Neuronal stem cell (in vitro differentiated cells): ENCODE data around the gene CFAP57.

Source experiments
- DNase-seq: peaks from one replicate; pipeline ENCODE4 v3.0.0-alpha.2; 2013; ENCODE audit warnings: low spot score
- H2AFZ ChIP-seq: one replicate; pipeline ENCODE4 v1.6.1; 2013; ENCODE audit warnings: mild to moderate bottlenecking, low read length, inconsistent platforms
- H2AK5ac ChIP-seq: 2 replicates; pipeline ENCODE4 v1.6.1; 2013; ENCODE audit warnings: low read depth, mild to moderate bottlenecking, inconsistent platforms, low read length, moderate library complexity, mixed read lengths
- H2BK120ac ChIP-seq: 2 replicates; pipeline ENCODE4 v1.6.1; 2013; ENCODE audit warnings: low read depth, mild to moderate bottlenecking, inconsistent platforms, low read length, moderate library complexity, mixed read lengths
- H2BK12ac ChIP-seq: one replicate; pipeline ENCODE4 v1.6.1; 2013; ENCODE audit warnings: low read length, inconsistent platforms
- H2BK15ac ChIP-seq: 2 replicates; pipeline ENCODE4 v1.6.1; 2013; ENCODE audit warnings: mild to moderate bottlenecking, low read length, inconsistent platforms, mixed read lengths
- H2BK5ac ChIP-seq: one replicate; pipeline ENCODE4 v1.6.1; 2013; ENCODE audit warnings: inconsistent platforms, mild to moderate bottlenecking, low read length, moderate library complexity
- H3K14ac ChIP-seq: one replicate; pipeline ENCODE4 v1.6.1; 2013; ENCODE audit warnings: low read length, inconsistent platforms
- H3K18ac ChIP-seq: 2 replicates; pipeline ENCODE4 v1.6.1; 2013; ENCODE audit warnings: low read length, inconsistent platforms
- H3K23ac ChIP-seq: 2 replicates; pipeline ENCODE4 v1.6.1; 2013; ENCODE audit warnings: low read depth, mild to moderate bottlenecking, mixed read lengths, low read length, inconsistent platforms; ENCODE audit not compliant: poor library complexity
- H3K27ac ChIP-seq: replicated peaks from 3 replicates; pipeline ENCODE4 v1.5.1; 2013; ENCODE audit warnings: low read length, inconsistent platforms
- H3K27me3 ChIP-seq, 3 experiments: 2 replicates each; pipeline ENCODE4 v1.6.1; 2013; ENCODE audit warnings: low read length in 3 of 3, mild to moderate bottlenecking in 2 of 3, inconsistent platforms in 1 of 3, low read depth in 1 of 3, mixed read lengths in 1 of 3, moderate library complexity in 1 of 3; ENCODE audit not compliant: control insufficient read depth in 3 of 3, insufficient read depth in 3 of 3
- H3K36me3 ChIP-seq, 2 donors: replicated peaks in 1 of 2; 2 replicates each; pipeline ENCODE4 v1.6.1; 2013; ENCODE audit warnings: low read length in 2 of 2; ENCODE audit not compliant: control insufficient read depth in 2 of 2, insufficient read depth in 2 of 2
- H3K4ac ChIP-seq: 2 replicates; pipeline ENCODE4 v1.6.1; 2013; ENCODE audit warnings: inconsistent platforms, mild to moderate bottlenecking, low read length, moderate library complexity
- H3K4me1 ChIP-seq, 2 donors: 1 replicate in 1 of 2; 2 replicates in 1 of 2; pipeline ENCODE4 v1.6.1; 2013; ENCODE audit warnings: low read length in 2 of 2, low read depth in 1 of 2; ENCODE audit not compliant: control insufficient read depth in 2 of 2, insufficient read depth in 1 of 2
- H3K4me2 ChIP-seq: one replicate; pipeline ENCODE4 v1.6.1; 2013; ENCODE audit warnings: mild to moderate bottlenecking, low read length, inconsistent platforms; ENCODE audit not compliant: insufficient read depth, poor library complexity, severe bottlenecking
- H3K4me3 ChIP-seq, 2 donors: 2 replicates each; pipeline ENCODE4 v1.5.1; 2013; ENCODE audit warnings: low read length in 2 of 2, mild to moderate bottlenecking in 2 of 2, inconsistent platforms in 1 of 2, moderate library complexity in 1 of 2
- H3K79me1 ChIP-seq: one replicate; pipeline ENCODE4 v1.6.1; 2013; ENCODE audit warnings: low read depth, mild to moderate bottlenecking, inconsistent platforms, low read length, moderate library complexity
- H3K9ac ChIP-seq: one replicate; pipeline ENCODE4 v1.6.1; 2013; ENCODE audit warnings: mild to moderate bottlenecking, low read depth, low read length, inconsistent platforms; ENCODE audit not compliant: poor library complexity
- H3K9me3 ChIP-seq, 2 donors: replicated peaks in 1 of 2; 2 replicates each; pipeline versions ENCODE3 to v1.6.1; 2013; ENCODE audit warnings: low read length in 2 of 2, mild to moderate bottlenecking in 2 of 2, inconsistent platforms in 1 of 2, low read depth in 1 of 2, mixed read lengths in 1 of 2, moderate library complexity in 1 of 2; ENCODE audit not compliant: control insufficient read depth in 2 of 2, insufficient read depth in 1 of 2
- H4K8ac ChIP-seq: one replicate; pipeline ENCODE4 v1.6.1; 2013; ENCODE audit warnings: low read depth, mild to moderate bottlenecking, inconsistent platforms, low read length, moderate library complexity
- H4K91ac ChIP-seq: one replicate; pipeline ENCODE4 v1.6.1; 2013; ENCODE audit warnings: low read length, low read depth, mild to moderate bottlenecking, inconsistent platforms; ENCODE audit not compliant: poor library complexity
- WGBS, 2 donors: extraction: QIAGEN DNeasy Blood & Tissue Kit; methylation state at CpG; one replicate each; pipeline ENCODE4 v1.1.7; 2013; ENCODE audit warnings: missing lambda C conversion rate in 2 of 2, mixed read lengths in 1 of 2; ENCODE audit not compliant: insufficient read length in 2 of 2, insufficient replicate concordance in 1 of 2; ENCODE audit errors: extremely low coverage in 2 of 2; 5-methylcytosine and 5-hydroxymethylcytosine counted together

Gene CFAP57

DNA sequence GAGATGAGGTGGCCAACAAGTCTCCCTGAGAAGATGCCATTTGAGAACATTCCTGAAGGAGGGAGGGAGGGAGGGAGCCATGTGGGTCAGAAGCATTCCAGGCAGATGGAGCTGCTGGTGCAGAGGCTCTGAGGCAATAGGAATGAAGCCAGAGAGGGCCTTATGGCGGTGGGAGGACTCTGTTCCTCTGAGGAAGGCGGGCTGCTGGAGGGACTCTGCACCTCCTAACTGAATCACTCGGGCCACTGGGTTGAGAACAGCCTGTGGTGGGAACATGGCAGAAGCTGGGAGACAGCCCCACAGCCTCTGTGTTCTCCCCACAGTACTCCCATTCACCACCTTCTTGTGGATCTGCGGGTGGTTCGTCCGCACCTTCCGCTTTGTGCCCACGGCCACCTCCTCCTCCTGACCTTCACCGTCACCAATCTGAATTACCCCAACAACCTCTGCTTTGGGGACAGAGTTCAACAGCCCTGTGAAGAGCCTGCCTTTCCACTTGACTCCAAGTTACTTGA, 95.2 kb downstream of the CFAP57 start:
- Histone ChIP-seq H2BK120ac (no peak overlapping the region), H2BK15ac (no peak overlapping the region), H3K9me3 (peaks cover 2 to 6% of the 10 kb centered on the region in 2 donors), H4K91ac (no peak overlapping the region), H2BK5ac (no peak overlapping the region), H3K27me3 (peaks cover 0 to 33% (median 0%) of the 10 kb centered on the region in 3 experiments), H3K9ac (no peak overlapping the region), H3K4me1 (peaks cover 0 to 8% of the 10 kb centered on the region in 2 donors), H3K18ac (peak overlapping the region; percentile 85), H3K23ac (no peak overlapping the region), H4K8ac (no peak overlapping the region), H3K36me3 (no peaks in the 10 kb centered on the region), H3K4me2 (no peak overlapping the region), H3K4me3 (no peak overlapping the region), H3K79me1 (no peaks in the 10 kb centered on the region), H3K14ac (no peak overlapping the region), H2AFZ (no peak overlapping the region), H3K4ac (no peak overlapping the region), H2BK12ac (no peak overlapping the region), H2AK5ac (no peak overlapping the region), H3K27ac (no peak overlapping the region)
- WGBS, 2 donors = no CpG with 5 or more reads among the region's 9 CpGs
- no peak for DNase-seq

DNA sequence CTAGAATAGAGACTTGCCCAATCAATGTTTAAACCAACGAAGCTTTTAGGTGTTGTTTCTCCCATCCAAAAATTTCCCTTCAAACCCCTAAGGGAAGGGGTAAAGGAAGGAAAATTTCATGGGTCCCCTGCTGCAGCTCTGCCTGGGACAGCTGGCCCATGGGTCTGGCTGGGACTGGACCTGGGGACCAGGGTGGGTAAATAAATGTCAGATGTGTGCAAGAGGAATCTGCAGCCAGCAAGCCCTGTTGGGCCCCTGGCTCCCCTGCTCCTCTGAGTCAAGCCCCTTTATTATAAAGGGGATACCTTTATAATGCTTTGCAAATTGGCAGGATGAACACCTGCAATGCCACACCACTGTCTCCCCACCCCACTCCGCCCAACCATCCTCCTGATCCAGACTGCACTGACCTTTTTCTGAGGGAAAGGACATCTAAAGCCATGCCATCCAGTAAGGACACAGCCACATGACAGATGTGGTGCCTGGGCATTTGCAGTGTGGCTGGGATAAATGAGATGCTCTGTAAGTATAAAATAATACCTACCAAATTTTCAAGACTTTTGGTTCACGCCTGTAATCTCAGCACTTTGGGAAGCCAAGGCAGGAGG, 95.8 kb downstream of the CFAP57 start:
- Histone ChIP-seq H3K27me3 (peaks cover 0 to 33% (median 0%) of the 10 kb centered on the region in 3 experiments), H4K8ac (no peak overlapping the region), H3K4me3 (no peak overlapping the region), H2AFZ (no peak overlapping the region), H3K27ac (no peak overlapping the region), H3K36me3 (no peaks in the 10 kb centered on the region), H2BK5ac (no peak overlapping the region), H3K9me3 (peaks cover 0 to under 1% of the 10 kb centered on the region in 2 donors), H2BK15ac (no peak overlapping the region), H3K18ac (no peak overlapping the region), H3K14ac (no peak overlapping the region), H3K4ac (no peak overlapping the region), H2BK12ac (no peak overlapping the region), H4K91ac (no peak overlapping the region), H3K79me1 (no peaks in the 10 kb centered on the region), H3K4me1 (peaks cover 0 to 8% of the 10 kb centered on the region in 2 donors), H3K4me2 (no peak overlapping the region), H3K9ac (no peak overlapping the region), H2AK5ac (no peak overlapping the region), H2BK120ac (no peak overlapping the region), H3K23ac (no peak overlapping the region)
- no peak for DNase-seq
- WGBS, 2 donors = no CpG with 5 or more reads among the region's 3 CpGs

DNA sequence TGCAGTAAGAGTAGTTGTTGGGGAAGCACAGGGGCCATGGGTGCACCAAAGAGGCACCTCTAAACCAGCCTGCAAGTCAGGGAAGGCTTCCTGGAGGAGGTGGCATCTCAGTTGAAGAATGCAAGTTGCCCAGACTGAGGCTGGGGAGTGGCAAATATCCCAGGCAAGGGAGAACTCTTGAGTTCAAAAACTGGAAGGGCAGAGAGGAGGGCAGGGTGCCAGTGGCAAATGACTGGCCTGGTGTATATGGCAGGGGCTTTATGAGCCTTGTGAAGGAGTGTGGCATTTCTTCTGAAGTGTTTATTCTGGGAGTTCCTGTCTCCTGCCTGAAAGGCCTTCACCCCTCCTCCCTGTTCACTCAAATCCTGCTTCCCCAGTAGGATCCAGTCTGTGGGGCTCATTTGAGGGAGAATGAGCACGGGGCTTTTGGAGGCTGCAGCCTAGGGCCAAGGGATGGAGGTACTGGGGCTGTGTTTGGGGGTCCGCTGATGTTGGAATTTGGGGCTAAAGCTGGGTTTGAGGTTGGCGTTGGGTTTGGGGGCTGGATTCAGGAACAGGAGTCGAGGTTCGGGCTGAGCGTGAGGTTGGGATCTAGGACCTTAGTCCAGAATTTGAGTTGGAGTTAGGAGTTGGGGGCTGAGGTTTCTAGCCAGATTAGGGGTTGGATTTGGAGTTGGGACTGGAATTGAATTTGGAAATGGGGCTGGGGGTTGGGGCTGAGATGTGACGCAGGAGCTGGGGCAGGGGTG, 97.7 kb downstream of the CFAP57 start, which contains the start of gene TMEM125:
Gene TMEM125 (plus strand): TSS at position 357 of the 749 bp plus-strand sequence. CDS start 2,740 bp downstream, outside the sequence.
- H3K4me1 ChIP-seq = peaks cover 0 to 8% of the 10 kb centered on the region in 2 donors
- peak within 1 kb of the TSS; percentile 29 for H3K18ac ChIP-seq
- no CpG with 5 or more reads among the region's 7 CpGs for WGBS, 2 donors
- H3K9ac ChIP-seq = no peak within 1 kb of the TSS
- H3K27me3 ChIP-seq = peaks cover 0 to 33% (median 0%) of the 10 kb centered on the region in 3 experiments
- peak within 1 kb of the TSS; percentile 63 for H2AFZ ChIP-seq
- no peaks in the 10 kb centered on the region for H3K9me3 ChIP-seq
- no peak within 1 kb of the TSS for H2BK15ac ChIP-seq
- H4K91ac ChIP-seq = no peak within 1 kb of the TSS
- no peak within 1 kb of the TSS for H3K14ac ChIP-seq
- no peak within 1 kb of the TSS for H2BK5ac ChIP-seq
- no peak for DNase-seq
- no peaks in the 10 kb centered on the region for H3K36me3 ChIP-seq
- no peak within 1 kb of the TSS for H3K27ac ChIP-seq
- no peaks in the 10 kb centered on the region for H3K79me1 ChIP-seq
- no peak within 1 kb of the TSS for H3K23ac ChIP-seq
- no peak within 1 kb of the TSS for H2BK12ac ChIP-seq
- no peak within 1 kb of the TSS for H3K4ac ChIP-seq
- no peak within 1 kb of the TSS for H4K8ac ChIP-seq
- H3K4me3 ChIP-seq = peak within 1 kb of the TSS; percentile 21 to 78
- H3K4me2 ChIP-seq = peak within 1 kb of the TSS; percentile 70
- H2AK5ac ChIP-seq = peak within 1 kb of the TSS; percentile 20
- H2BK120ac ChIP-seq = no peak within 1 kb of the TSS
